Ishikawa (cell line): Measurements from ENCODE around the gene ARAP1.

Experiments used
- CEBPB ChIP-seq: IDR thresholded peaks from 2 replicates; pipeline ENCODE4 v1.6.1; 2012
- CREB1 ChIP-seq: IDR thresholded peaks from 2 replicates; pipeline ENCODE4 v1.6.1; 2012; ENCODE audit warnings: low read depth
- EGR1 ChIP-seq: IDR thresholded peaks from 2 replicates; pipeline ENCODE4 v1.6.1; 2012
- EP300 ChIP-seq: IDR thresholded peaks from 2 replicates; pipeline ENCODE4 v1.6.1; 2012; ENCODE audit warnings: borderline replicate concordance
- FOXM1 ChIP-seq: IDR thresholded peaks from 2 replicates; pipeline ENCODE4 v1.6.1; 2012; ENCODE audit warnings: low read depth, borderline replicate concordance
- NFIC ChIP-seq: IDR thresholded peaks from 2 replicates; pipeline ENCODE4 v1.6.1; 2012
- RAD21 ChIP-seq: IDR thresholded peaks from 2 replicates; pipeline ENCODE4 v1.6.1; 2012; ENCODE audit warnings: low read depth
- TAF1 ChIP-seq: IDR thresholded peaks from 2 replicates; pipeline ENCODE4 v1.6.1; 2012; ENCODE audit warnings: low read depth, mild to moderate bottlenecking
- TCF12 ChIP-seq: IDR thresholded peaks from 2 replicates; pipeline ENCODE4 v1.6.1; 2012; ENCODE audit warnings: low read depth
- TEAD4 ChIP-seq: IDR thresholded peaks from 2 replicates; pipeline ENCODE4 v1.6.1; 2012
- YY1 ChIP-seq: IDR thresholded peaks from 2 replicates; pipeline ENCODE4 v1.6.1; 2012; ENCODE audit warnings: low read depth
- ZBTB7A ChIP-seq: IDR thresholded peaks from 2 replicates; pipeline ENCODE4 v1.6.1; 2012; ENCODE audit warnings: low read depth
- TF ChIP-seq, protein P1 (sequence below): IDR thresholded peaks from 2 replicates; pipeline ENCODE4 v1.6.1; 2012; ENCODE audit warnings: low read depth, mild to moderate bottlenecking
- TF ChIP-seq, protein P2 (sequence below): IDR thresholded peaks from 2 replicates; pipeline ENCODE4 v1.6.1; 2012
- TF ChIP-seq, protein P3 (sequence below): IDR thresholded peaks from 2 replicates; pipeline ENCODE4 v1.6.1; 2012

Gene ARAP1

DNA sequence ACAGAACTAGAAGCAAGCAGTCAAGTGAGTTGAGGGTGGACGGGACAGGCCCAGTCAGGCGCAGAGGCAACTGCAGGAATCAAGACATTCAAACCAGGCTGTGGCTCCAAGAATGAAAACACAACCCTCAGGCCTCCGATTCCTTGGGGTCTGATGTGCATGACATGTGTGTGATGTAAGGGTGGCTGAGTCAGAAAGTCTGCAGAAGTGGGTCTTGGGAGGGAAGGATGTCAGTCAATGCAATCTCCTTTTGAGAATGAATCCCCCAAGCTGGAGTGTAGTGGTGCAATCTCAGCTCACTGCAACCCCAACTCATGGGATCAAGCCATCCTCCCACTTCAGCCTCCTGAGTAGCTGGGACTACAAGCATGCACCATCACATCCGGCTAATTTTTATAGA lies 62.0 kb downstream of the ARAP1 start:
- TF ChIP-seq RAD21 (no peak), TCF12 (no peak), ZBTB7A (no peak)

GRCh38 chr11:72688929-72689328 lies 63.3 kb downstream of the ARAP1 start:
- no peak for TF ChIP-seq TEAD4
- TF ChIP-seq TAF1 = no peak
- TF ChIP-seq, protein P1, sequence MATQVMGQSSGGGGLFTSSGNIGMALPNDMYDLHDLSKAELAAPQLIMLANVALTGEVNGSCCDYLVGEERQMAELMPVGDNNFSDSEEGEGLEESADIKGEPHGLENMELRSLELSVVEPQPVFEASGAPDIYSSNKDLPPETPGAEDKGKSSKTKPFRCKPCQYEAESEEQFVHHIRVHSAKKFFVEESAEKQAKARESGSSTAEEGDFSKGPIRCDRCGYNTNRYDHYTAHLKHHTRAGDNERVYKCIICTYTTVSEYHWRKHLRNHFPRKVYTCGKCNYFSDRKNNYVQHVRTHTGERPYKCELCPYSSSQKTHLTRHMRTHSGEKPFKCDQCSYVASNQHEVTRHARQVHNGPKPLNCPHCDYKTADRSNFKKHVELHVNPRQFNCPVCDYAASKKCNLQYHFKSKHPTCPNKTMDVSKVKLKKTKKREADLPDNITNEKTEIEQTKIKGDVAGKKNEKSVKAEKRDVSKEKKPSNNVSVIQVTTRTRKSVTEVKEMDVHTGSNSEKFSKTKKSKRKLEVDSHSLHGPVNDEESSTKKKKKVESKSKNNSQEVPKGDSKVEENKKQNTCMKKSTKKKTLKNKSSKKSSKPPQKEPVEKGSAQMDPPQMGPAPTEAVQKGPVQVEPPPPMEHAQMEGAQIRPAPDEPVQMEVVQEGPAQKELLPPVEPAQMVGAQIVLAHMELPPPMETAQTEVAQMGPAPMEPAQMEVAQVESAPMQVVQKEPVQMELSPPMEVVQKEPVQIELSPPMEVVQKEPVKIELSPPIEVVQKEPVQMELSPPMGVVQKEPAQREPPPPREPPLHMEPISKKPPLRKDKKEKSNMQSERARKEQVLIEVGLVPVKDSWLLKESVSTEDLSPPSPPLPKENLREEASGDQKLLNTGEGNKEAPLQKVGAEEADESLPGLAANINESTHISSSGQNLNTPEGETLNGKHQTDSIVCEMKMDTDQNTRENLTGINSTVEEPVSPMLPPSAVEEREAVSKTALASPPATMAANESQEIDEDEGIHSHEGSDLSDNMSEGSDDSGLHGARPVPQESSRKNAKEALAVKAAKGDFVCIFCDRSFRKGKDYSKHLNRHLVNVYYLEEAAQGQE = no peak
- TF ChIP-seq, protein P2, sequence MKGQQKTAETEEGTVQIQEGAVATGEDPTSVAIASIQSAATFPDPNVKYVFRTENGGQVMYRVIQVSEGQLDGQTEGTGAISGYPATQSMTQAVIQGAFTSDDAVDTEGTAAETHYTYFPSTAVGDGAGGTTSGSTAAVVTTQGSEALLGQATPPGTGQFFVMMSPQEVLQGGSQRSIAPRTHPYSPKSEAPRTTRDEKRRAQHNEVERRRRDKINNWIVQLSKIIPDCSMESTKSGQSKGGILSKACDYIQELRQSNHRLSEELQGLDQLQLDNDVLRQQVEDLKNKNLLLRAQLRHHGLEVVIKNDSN = no peak
- TF ChIP-seq, protein P3, sequence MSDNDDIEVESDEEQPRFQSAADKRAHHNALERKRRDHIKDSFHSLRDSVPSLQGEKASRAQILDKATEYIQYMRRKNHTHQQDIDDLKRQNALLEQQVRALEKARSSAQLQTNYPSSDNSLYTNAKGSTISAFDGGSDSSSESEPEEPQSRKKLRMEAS = no peak
- no peak for TF ChIP-seq EP300
- no peak for TF ChIP-seq FOXM1
- no peak for TF ChIP-seq CEBPB
- TF ChIP-seq YY1 = no peak
- no peak for TF ChIP-seq CREB1
- TF ChIP-seq TCF12 = no peak
- TF ChIP-seq NFIC = no peak
- TF ChIP-seq ZBTB7A = no peak
- TF ChIP-seq EGR1 = no peak
- no peak for TF ChIP-seq RAD21

DNA sequence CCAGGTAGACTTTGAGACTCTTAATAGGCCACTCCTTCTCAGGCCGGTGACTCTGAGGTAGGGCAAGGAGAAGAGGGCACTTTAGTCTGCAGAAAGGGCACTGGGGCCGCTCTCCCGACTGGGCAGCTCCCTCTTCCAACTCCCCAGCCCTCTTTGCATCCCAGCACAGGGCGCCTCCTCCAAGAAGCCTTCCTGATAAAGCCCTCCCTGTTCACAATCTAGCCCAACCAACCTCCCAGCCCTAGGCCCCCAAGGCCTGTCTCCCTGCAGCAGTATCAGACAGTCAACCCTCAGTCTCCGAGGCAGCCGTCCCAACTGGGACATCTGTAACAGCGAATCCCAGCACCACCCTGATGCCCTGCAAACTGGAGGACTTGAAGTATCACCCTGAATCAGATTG lies 63.7 kb downstream of the ARAP1 start:
- TF ChIP-seq, protein P1 = no peak
- TF ChIP-seq, protein P2 = no peak
- no peak for TF ChIP-seq EP300
- TF ChIP-seq TEAD4 = no peak
- TF ChIP-seq NFIC = no peak
- no peak for TF ChIP-seq TCF12
- TF ChIP-seq FOXM1 = no peak
- TF ChIP-seq, protein P3 = no peak
- TF ChIP-seq CEBPB = no peak
- TF ChIP-seq ZBTB7A = no peak
- TF ChIP-seq EGR1 = no peak
- no peak for TF ChIP-seq CREB1
- TF ChIP-seq YY1 = no peak
- no peak for TF ChIP-seq TAF1
- no peak for TF ChIP-seq RAD21

- TF ChIP-seq TCF12 = no peak
- TF ChIP-seq CEBPB = no peak
- TF ChIP-seq TAF1 = no peak
- no peak for TF ChIP-seq EP300
- no peak for TF ChIP-seq RAD21
- TF ChIP-seq, protein P2 = no peak
- TF ChIP-seq, protein P3 = no peak
- no peak for TF ChIP-seq TEAD4
- no peak for TF ChIP-seq FOXM1
- no peak for TF ChIP-seq YY1
- TF ChIP-seq EGR1 = no peak
- TF ChIP-seq, protein P1 = no peak
- no peak for TF ChIP-seq ZBTB7A
- TF ChIP-seq CREB1 = no peak
- TF ChIP-seq NFIC = no peak
Measured at GRCh38 chr11:72687326-72687725, 64.9 kb downstream of the ARAP1 start.
